OCI-LY7 (cell line): Measurements from ENCODE around the gene NFKB2.

Source experiments
- CTCF ChIP-seq: fragments of 200-600 bp; sonication (generic); conservative IDR thresholded peaks from 2 replicates; pipeline ENCODE4 v1.5.1; 2014; ENCODE audit warnings: mild to moderate bottlenecking, antibody characterized with exemption, low read length, moderate library complexity, mixed read lengths
- EZH2phosphoT487 ChIP-seq: fragments of 200-600 bp; sonication (generic); IDR thresholded peaks from 2 replicates; pipeline ENCODE4 v1.6.1; 2018; ENCODE audit warnings: low read depth, borderline replicate concordance, mild to moderate bottlenecking, mixed run types, antibody characterized with exemption, low read length, moderate library complexity, mixed read lengths

- TF ChIP-seq CTCF (no peak), EZH2phosphoT487 (no peak)
Measured at GRCh38 chr10:102407425-102408130, 12.1 kb downstream of the NFKB2 start.
